Stomach (tissue), 9 donors: ENCODE data around the gene KCNJ4. TPM values are rescaled to one million over a fixed set of nuclear protein-coding genes. Genes with fewer than 3 reads are reported as not detected.

ENCODE experiments used
- DNase-seq, 2 donors: peaks; one replicate each; pipeline versions ENCODE4 v3.0.0 to v3.0.0-alpha.2; 2013 to 2019
- H3K27ac ChIP-seq, 5 donors: fragments of 200-600 bp in 4 of 5; sonication (generic) in 4 of 5; one replicate each; pipeline ENCODE4 v1.5.1; 2013 to 2019; ENCODE audit warnings: mild to moderate bottlenecking in 1 of 5, moderate library complexity in 1 of 5
- H3K27me3 ChIP-seq, 3 donors: fragments of 200-600 bp; sonication (generic); one replicate each; pipeline ENCODE4 v1.5.1; 2017 to 2019; ENCODE audit warnings: mixed run types in 1 of 3
- H3K36me3 ChIP-seq, 4 donors: fragments of 200-600 bp; sonication (generic); 1 replicate in 3 of 4; 2 replicates in 1 of 4; pipeline ENCODE4 v1.5.1; 2016 to 2019
- H3K4me1 ChIP-seq, 4 donors: fragments of 200-600 bp; sonication (generic); one replicate each; pipeline ENCODE4 v1.5.1; 2016 to 2019
- H3K4me3 ChIP-seq, 4 donors: fragments of 200-600 bp; sonication (generic) in 3 of 4; one replicate each; pipeline ENCODE4 v1.5.1; 2016 to 2019; ENCODE audit warnings: mild to moderate bottlenecking in 1 of 4
- H3K9me3 ChIP-seq, 4 donors: fragments of 200-600 bp; sonication (generic); one replicate each; pipeline ENCODE4 v1.5.1; 2016 to 2019
- CTCF ChIP-seq, 7 experiments: fragments of 450-650 bp in 4 of 7; fragments of 200-600 bp in 3 of 7; sonication (generic) in 3 of 7; IDR thresholded peaks; one replicate each; pipeline ENCODE4 v1.5.1; 2016 to 2019; ENCODE audit warnings: antibody characterized with exemption in 7 of 7, control low read depth in 2 of 7, mild to moderate bottlenecking in 1 of 7
- EP300 ChIP-seq: sonication (generic); formaldehyde crosslinking; IDR thresholded peaks from one replicate; pipeline ENCODE4 v1.6.1; 2017; ENCODE audit warnings: antibody characterized with exemption
- POLR2A ChIP-seq, 4 donors: fragments of 450-650 bp; IDR thresholded peaks; one replicate each; pipeline ENCODE4 v1.6.1; 2016; ENCODE audit warnings: antibody characterized with exemption in 4 of 4, control low read depth in 2 of 4, mild to moderate bottlenecking in 1 of 4, moderate library complexity in 1 of 4
- POLR2AphosphoS5 ChIP-seq, 3 donors: sonication (generic); formaldehyde crosslinking; IDR thresholded peaks; one replicate each; pipeline ENCODE4 v1.6.1; 2016; ENCODE audit warnings: antibody characterized with exemption in 3 of 3
- WGBS, 5 donors: extraction: QIAGEN DNeasy Blood & Tissue Kit in 3 of 5; methylation state at CpG; one replicate each; pipeline versions ENCODE4 v1.1.5 to v1.1.7; 2013 to 2018; 5-methylcytosine and 5-hydroxymethylcytosine counted together
- intact Hi-C: fragments of 100-400 bp; cut with DNase I; formaldehyde crosslinking; loops from one replicate; pipeline ENCODE4 v1.15.1; 2023; ENCODE audit warnings: low total_unique reads
- polyA plus RNA-seq, 3 donors: library from polyadenylated mRNA; stranded (reverse); fragments of 200-250 nt; gene quantifications; one replicate each; pipeline ENCODE4 v1.2.3, GENCODE V29; 2013
- total RNA-seq, 5 donors: library from RNA; depleted of rRNA; stranded (reverse); fragments of >200 nt; gene quantifications; one replicate each; pipeline versions ENCODE4 v1.1.0 to v1.2.3, GENCODE V29; 2014 to 2016
- donor health status: healthy with polysubstance abuse.
- donor health status: Bipolar disorder and iron deficiency.
- donor health status: healthy.

Gene KCNJ4
- total and polyA plus RNA-seq, 8 donors, result not detected

DNA sequence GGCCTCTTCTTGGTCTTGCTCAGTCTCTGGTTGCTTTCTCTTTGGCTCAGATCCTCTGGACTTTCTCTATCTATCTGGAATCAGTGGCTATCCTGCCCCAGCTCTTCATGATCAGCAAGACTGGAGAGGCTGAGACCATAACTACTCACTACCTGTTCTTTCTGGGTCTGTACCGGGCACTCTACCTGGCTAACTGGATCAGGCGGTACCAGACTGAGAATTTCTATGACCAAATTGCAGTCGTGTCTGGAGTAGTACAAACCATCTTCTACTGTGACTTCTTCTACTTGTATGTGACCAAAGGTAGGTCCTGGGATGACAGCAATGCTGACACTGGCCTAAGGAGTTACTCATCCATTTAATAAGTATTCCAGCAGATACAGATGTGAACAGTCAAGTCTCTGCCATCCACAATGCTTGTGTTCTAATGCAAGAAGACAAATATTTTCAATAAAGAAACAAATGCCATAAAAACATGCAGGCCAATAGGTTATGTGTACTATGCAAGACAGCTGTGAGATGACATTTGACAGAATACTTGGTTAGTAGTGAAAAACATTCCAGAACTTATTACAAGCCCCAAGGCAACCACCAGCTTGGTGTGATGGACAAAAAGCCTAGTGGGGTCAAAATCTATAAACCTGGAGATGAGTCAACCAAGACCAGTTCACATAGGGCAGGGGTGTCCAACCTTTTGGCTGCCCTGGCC is 26.3 kb upstream of the KCNJ4 start:
- no peak for DNase-seq
- no peaks in the 10 kb centered on the region for H3K27me3 ChIP-seq
- no peaks in the 10 kb centered on the region for H3K9me3 ChIP-seq
- H3K36me3 ChIP-seq, result peaks cover 52 to 84% (median 69%) of the 10 kb centered on the region in 4 donors
- TF ChIP-seq POLR2AphosphoS5 (IDR thresholded peaks at IDR 0.05) (no peak), EP300 (no peak), POLR2A (IDR thresholded peaks at IDR 0.05) (no peak), CTCF (IDR thresholded peaks at IDR 0.05) (no peak)
- intact Hi-C loops, result no loop called here
- H3K4me1 ChIP-seq, result peaks cover 0 to 6% (median 0%) of the 10 kb centered on the region in 4 donors
- H3K4me3 ChIP-seq, result no peak overlapping the region
- peak overlapping the region in 1 of 5 donors; percentile 35 for H3K27ac ChIP-seq
- 82 to 89% (median 89%) methylated on average over 3 of the region's 3 CpGs for WGBS, 5 donors

- H3K9me3 ChIP-seq, result no peaks in the 10 kb centered on the region
- peaks cover 33 to 63% (median 49%) of the 10 kb centered on the region in 4 donors for H3K36me3 ChIP-seq
- no peaks in the 10 kb centered on the region for H3K4me1 ChIP-seq
- intact Hi-C loops, result no loop called here
- H3K27ac ChIP-seq, result no peak overlapping the region
- TF ChIP-seq POLR2AphosphoS5 (IDR thresholded peaks at IDR 0.05) (no peak), POLR2A (IDR thresholded peaks at IDR 0.05) (no peak), CTCF (IDR thresholded peaks at IDR 0.05) (no peak)
- DNase-seq, result no peak
- no peak overlapping the region for H3K4me3 ChIP-seq
- H3K27me3 ChIP-seq, result no peaks in the 10 kb centered on the region
- WGBS, 5 donors, result 74 to 85% (median 78%) methylated on average over 7 of the region's 7 CpGs
Measured at GRCh38 chr22:38479096-38479837, 24.3 kb upstream of the KCNJ4 start.

- Histone ChIP-seq H3K4me3 (no peak overlapping the region), H3K4me1 (no peaks in the 10 kb centered on the region), H3K9me3 (no peaks in the 10 kb centered on the region), H3K27ac (no peak overlapping the region), H3K36me3 (peaks cover 21 to 46% (median 32%) of the 10 kb centered on the region in 4 donors), H3K27me3 (no peaks in the 10 kb centered on the region)
- 62 to 76% (median 65%) methylated on average over 1 of the region's 1 CpG for WGBS, 5 donors
- intact Hi-C loops, result no loop called here
- TF ChIP-seq POLR2A (IDR thresholded peaks at IDR 0.05) (no peak), CTCF (IDR thresholded peaks at IDR 0.05) (no peak), EP300 (no peak), POLR2AphosphoS5 (IDR thresholded peaks at IDR 0.05) (no peak)
- DNase-seq, result no peak
Measured at GRCh38 chr22:38477585-38477984, 22.6 kb upstream of the KCNJ4 start.

GRCh38 chr22:38474003-38474607 is 19.1 kb upstream of the KCNJ4 start:
- TF ChIP-seq POLR2AphosphoS5 (IDR thresholded peaks at IDR 0.05), result no peak
- TF ChIP-seq CTCF (IDR thresholded peaks at IDR 0.05), result no peak
- no peak for TF ChIP-seq POLR2A (IDR thresholded peaks at IDR 0.05)
- TF ChIP-seq EP300, result no peak
- no peak overlapping the region for H3K4me3 ChIP-seq
- H3K27ac ChIP-seq, result no peak overlapping the region
- intact Hi-C loops, result no loop called here
- no peaks in the 10 kb centered on the region for H3K9me3 ChIP-seq
- DNase-seq, result no peak
- 69 to 80% (median 78%) methylated on average over 10 of the region's 10 CpGs for WGBS, 5 donors
- no peaks in the 10 kb centered on the region for H3K27me3 ChIP-seq
- peaks cover 0 to 4% (median 2%) of the 10 kb centered on the region in 4 donors for H3K4me1 ChIP-seq
- H3K36me3 ChIP-seq, result peaks cover 0 to 11% (median 2%) of the 10 kb centered on the region in 4 donors
